SU-DHL-6 (cell line): Measurements from ENCODE around the gene CTSZ.

Experiments
- H2AFZ ChIP-seq: fragments of 200-600 bp; sonication (generic); 2 replicates; pipeline ENCODE4 v1.6.1; 2014; ENCODE audit warnings: low read depth, mild to moderate bottlenecking, moderate library complexity, mixed read lengths, antibody characterized with exemption, low read length; ENCODE audit not compliant: severe bottlenecking
- H3F3A ChIP-seq: fragments of 200-600 bp; shearing (Covaris generic); 2 replicates; pipeline ENCODE4 v1.6.0; 2016; ENCODE audit warnings: antibody characterized with exemption, mild to moderate bottlenecking; ENCODE audit not compliant: insufficient read depth
- H3K27ac ChIP-seq: fragments of 200-600 bp; sonication (generic); 2 replicates; pipeline ENCODE4 v1.5.1; 2016; ENCODE audit warnings: low read depth, mild to moderate bottlenecking, low read length, moderate library complexity, mixed read lengths
- H3K27me3 ChIP-seq: fragments of 200-600 bp; sonication (generic), shearing (Covaris generic); 2 replicates; pipeline ENCODE4 v1.6.0; 2014; ENCODE audit warnings: mild to moderate bottlenecking, low read length
- H3K36me3 ChIP-seq: fragments of 200-600 bp; sonication (generic); 2 replicates; pipeline ENCODE4 v1.6.1; 2014; ENCODE audit warnings: mild to moderate bottlenecking, low read length, mixed read lengths
- H3K4me2 ChIP-seq: fragments of 300-600, 200-600 bp; shearing (Covaris generic), sonication (generic); 2 replicates; pipeline ENCODE4 v1.6.0; 2014; ENCODE audit warnings: low read length, low read depth, mild to moderate bottlenecking; ENCODE audit not compliant: poor library complexity, severe bottlenecking
- H3K4me3 ChIP-seq: fragments of 200-600 bp; sonication (generic); 2 replicates; pipeline ENCODE4 v1.5.1; 2014; ENCODE audit warnings: antibody characterized with exemption, low read length, mild to moderate bottlenecking, mixed read lengths; ENCODE audit not compliant: insufficient read depth, poor library complexity, severe bottlenecking
- H3K79me2 ChIP-seq: fragments of 200-600 bp; sonication (generic); 2 replicates; pipeline ENCODE4 v1.6.1; 2014; ENCODE audit warnings: mild to moderate bottlenecking, low read length, moderate library complexity; ENCODE audit not compliant: insufficient read depth
- H3K9ac ChIP-seq: fragments of 200-600 bp; sonication (generic); 2 replicates; pipeline ENCODE4 v1.7.0; 2014; ENCODE audit warnings: mild to moderate bottlenecking, low read length
- H3K9me2 ChIP-seq: fragments of 200-600 bp; sonication (generic); replicated peaks from 2 replicates; pipeline ENCODE4 v1.6.1; 2014; ENCODE audit warnings: low read length; ENCODE audit not compliant: insufficient read depth
- H3K9me3 ChIP-seq: fragments of 200-600 bp; sonication (generic); 2 replicates; pipeline ENCODE4 v1.6.1; 2014; ENCODE audit warnings: low read length, mixed read lengths; ENCODE audit not compliant: insufficient read depth
- H4K20me1 ChIP-seq: fragments of 200-600 bp; sonication (generic); 2 replicates; pipeline ENCODE4 v1.6.1; 2014; ENCODE audit warnings: low read depth, mild to moderate bottlenecking, antibody characterized with exemption, low read length, moderate library complexity, mixed read lengths
- CTCF ChIP-seq: fragments of 200-600 bp; sonication (generic); IDR thresholded peaks from one replicate; pipeline ENCODE4 v1.5.1; 2017; ENCODE audit warnings: antibody characterized with exemption, mild to moderate bottlenecking, low read length, moderate library complexity; ENCODE audit not compliant: insufficient read depth, poor library complexity, severe bottlenecking
- EZH2phosphoT487 ChIP-seq: fragments of 200-600 bp; sonication (generic), shearing (Covaris generic); conservative IDR thresholded peaks from 2 replicates; pipeline ENCODE4 v1.6.1; 2018; ENCODE audit warnings: mild to moderate bottlenecking, antibody characterized with exemption, low read length, moderate library complexity, mixed read lengths

The CTSZ gene

GRCh38 chr20:59026904-59027740 is 20.1 kb upstream of the CTSZ start:
- H4K20me1 ChIP-seq, result peaks cover 24% of the 10 kb centered on the region
- H3K27me3 ChIP-seq, result no peaks in the 10 kb centered on the region
- peaks cover 70% of the 10 kb centered on the region for H3K79me2 ChIP-seq

GRCh38 chr20:59025511-59025910 is 18.5 kb upstream of the CTSZ start:
- no peak overlapping the region for H3K9ac ChIP-seq
- H3K27ac ChIP-seq, result no peak overlapping the region
- peaks cover 54% of the 10 kb centered on the region for H3K79me2 ChIP-seq
- H3K4me3 ChIP-seq, result no peak overlapping the region
- no peak overlapping the region for H3K4me2 ChIP-seq
- peaks cover 34% of the 10 kb centered on the region for H3F3A ChIP-seq
- peaks cover 24% of the 10 kb centered on the region for H4K20me1 ChIP-seq
- no peaks in the 10 kb centered on the region for H3K9me2 ChIP-seq
- no peaks in the 10 kb centered on the region for H3K27me3 ChIP-seq
- H2AFZ ChIP-seq, result no peak overlapping the region
- peaks cover 45% of the 10 kb centered on the region for H3K36me3 ChIP-seq
- no peaks in the 10 kb centered on the region for H3K9me3 ChIP-seq
- no peak for TF ChIP-seq CTCF
- no peak for TF ChIP-seq EZH2phosphoT487

More at GRCh38 chr20:59026904-59027740, 20.1 kb upstream of the CTSZ start:
- Histone ChIP-seq H3K9me3 (no peaks in the 10 kb centered on the region), H3K9me2 (no peaks in the 10 kb centered on the region), H3K27ac (no peak overlapping the region), H3K4me3 (no peak overlapping the region), H2AFZ (no peak overlapping the region), H3K9ac (no peak overlapping the region), H3K4me2 (no peak overlapping the region), H3F3A (peaks cover 27% of the 10 kb centered on the region), H3K36me3 (peaks cover 52% of the 10 kb centered on the region)
- TF ChIP-seq EZH2phosphoT487, result no peak
- no peak for TF ChIP-seq CTCF

GRCh38 chr20:59025086-59025485 is 18.0 kb upstream of the CTSZ start:
- no peak for TF ChIP-seq CTCF
- TF ChIP-seq EZH2phosphoT487, result no peak
- no peak overlapping the region for H3K4me2 ChIP-seq
- no peak overlapping the region for H3K27ac ChIP-seq
- no peaks in the 10 kb centered on the region for H3K27me3 ChIP-seq
- no peak overlapping the region for H2AFZ ChIP-seq
- H3F3A ChIP-seq, result peaks cover 31% of the 10 kb centered on the region
- peaks cover 21% of the 10 kb centered on the region for H4K20me1 ChIP-seq
- no peak overlapping the region for H3K9ac ChIP-seq
- no peak overlapping the region for H3K4me3 ChIP-seq
- peaks cover 41% of the 10 kb centered on the region for H3K36me3 ChIP-seq
- no peaks in the 10 kb centered on the region for H3K9me2 ChIP-seq
- H3K79me2 ChIP-seq, result peaks cover 50% of the 10 kb centered on the region
- H3K9me3 ChIP-seq, result no peaks in the 10 kb centered on the region
